UCSD-AML1 (cell line): Measurements from ENCODE around the gene TSHR.
"Not testable (repeated sequence)": the region's sequence is repeated elsewhere in the genome, so short reads cannot be mapped to it uniquely, and the experiment has no call there.

Source experiments
- DNase-seq: peaks from one replicate; lab custom pipeline; 2025; ENCODE audit not compliant: unreplicated experiment; lab: John Stamatoyannopoulos, UW

TSHR gene

DNA sequence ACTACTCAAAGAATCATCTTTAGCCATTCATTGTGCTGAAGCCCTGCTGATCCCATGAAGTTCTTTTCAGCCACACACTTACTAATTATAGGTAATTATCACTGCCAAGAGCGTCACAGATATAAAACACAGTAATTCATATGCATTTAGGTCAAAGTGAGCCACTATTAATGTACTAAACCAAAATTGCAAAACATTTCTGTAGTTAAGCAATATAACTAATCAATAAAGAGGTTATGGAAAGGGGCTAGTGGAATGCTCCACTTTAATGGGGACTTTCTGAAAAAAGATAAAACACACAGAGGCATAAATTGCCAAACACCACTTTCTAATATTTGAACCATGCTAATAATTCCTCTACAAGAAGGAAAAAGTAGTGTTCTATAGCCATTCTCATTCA, 7.1 kb upstream of the TSHR start:
- no peak for DNase-seq

DNA sequence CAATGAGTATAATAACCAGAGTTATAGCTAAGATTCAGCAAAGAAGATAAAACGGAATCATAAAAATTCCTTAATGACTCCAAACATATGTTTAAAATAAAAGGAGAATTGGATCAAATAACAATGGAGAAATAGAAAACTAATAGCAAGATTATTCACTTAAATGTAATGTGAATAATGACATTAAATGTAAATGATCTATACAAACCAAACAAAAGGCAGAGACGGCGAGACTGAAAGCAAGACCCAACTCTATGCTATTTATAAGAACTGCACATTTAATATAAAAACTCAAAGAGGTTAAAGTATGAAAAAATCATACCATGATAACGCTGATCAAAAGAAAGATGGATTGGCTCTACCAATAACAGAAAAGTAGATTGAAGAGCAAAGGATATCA, 3.9 kb upstream of the TSHR start:
- DNase-seq = no peak

DNA sequence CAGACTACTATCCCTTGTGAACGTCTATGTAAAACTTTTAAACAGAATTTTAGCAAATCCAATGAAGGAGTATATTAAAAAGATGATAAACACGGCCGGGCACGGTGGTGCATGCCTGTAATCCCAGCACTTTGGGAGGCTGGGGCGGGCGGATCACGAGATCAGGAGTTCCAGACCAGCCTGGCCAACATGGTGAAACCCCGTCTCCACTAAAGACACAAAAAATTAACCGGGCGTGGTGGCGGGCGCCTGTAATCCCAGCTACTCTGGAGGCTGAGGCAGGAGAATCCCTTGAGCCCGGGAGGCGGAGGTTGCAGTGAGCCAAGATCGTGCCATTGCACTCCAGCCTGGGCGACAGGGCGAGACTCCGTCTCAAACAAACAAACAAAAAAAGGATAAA, 2.2 kb upstream of the TSHR start:
- DNase-seq = not testable (repeated sequence)

DNA sequence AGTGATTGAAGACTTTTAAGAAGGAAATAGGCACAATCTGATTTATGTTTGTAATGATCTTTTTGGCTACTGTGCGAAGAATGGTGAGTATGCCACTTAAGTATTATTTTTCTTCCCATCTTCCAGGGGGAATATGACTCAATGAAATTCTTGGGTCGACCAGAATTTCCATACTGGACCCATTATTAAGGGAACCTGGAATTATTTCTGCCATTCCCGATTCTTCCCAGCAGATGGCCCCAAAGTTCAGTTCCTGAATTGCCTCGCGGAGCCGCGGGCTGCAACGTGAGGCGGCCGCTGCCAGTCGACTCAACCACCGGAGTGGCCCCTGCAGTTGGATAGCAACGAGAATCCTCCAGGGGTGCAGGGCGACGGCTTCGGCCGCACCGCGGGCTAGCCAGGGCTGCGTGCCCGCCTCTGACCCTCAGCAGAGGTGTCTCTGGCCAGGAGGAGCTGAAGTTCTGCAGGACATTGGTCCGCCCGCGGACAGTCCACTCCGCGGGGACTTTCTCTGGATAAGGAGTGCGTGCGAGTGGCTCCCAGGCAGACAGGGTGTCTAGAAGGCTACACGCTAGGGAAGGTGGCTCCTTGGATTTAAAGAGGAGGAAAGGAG, 628 bp upstream of the TSHR start:
- DNase-seq = peak; percentile 63

DNA sequence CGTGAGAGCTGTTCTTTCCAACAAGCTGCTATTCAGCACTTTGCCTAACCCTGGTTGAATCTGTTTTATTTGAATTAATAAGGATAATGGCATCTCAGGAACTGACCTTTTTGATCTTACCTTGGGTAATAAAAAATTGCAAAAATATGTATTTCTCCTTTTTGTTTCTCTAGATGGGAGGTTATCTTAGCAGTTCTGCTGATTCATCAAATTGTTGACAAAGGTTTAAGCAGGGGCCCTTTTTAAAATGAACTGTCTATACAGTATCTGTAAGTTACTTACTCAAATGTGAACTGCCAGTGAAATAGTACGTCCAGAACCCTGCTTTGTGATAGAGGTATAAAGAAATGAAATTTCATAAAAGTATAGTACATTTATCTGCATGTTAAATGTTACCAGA, 681 bp downstream of the TSHR start:
- no peak for DNase-seq

DNA sequence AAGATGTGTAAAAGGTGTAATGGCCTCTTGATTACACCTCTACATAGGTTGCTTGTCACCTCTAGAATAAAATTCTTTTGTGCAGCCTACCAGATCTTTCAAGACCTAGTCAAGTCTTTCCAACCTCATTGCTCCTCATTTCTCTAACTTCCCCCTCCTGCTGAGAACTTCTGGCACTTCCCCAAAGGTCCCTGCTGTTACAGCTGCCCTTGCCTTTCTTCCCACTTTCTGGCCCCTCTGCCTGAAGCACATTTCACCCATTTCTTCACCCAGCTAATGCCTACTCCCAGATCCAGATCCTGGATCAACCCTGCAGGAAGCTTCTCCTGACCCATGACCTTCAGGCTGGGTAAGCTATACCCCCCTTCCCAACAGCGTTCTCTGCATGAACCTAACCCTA, 1.5 kb downstream of the TSHR start:
- DNase-seq = no peak

DNA sequence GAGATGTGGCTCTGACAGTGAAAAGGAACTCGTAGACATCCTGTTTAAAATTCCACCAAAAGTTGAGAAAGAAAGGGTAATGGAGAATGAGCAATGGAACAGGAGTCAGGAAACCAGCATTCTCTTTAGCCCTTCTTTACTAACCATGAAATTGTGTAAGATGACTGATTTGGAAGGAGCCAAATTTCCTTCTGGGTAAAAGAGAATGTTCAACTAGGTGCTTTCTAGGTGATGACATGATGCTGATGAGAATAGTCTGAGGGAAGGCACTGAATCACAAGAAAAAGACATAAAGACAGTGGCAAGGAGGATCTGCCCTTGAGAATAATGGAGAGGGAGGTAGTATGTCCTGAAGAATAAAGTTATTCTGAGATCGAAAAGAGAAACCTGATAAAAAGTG, 2.2 kb downstream of the TSHR start:
- DNase-seq = no peak

DNA sequence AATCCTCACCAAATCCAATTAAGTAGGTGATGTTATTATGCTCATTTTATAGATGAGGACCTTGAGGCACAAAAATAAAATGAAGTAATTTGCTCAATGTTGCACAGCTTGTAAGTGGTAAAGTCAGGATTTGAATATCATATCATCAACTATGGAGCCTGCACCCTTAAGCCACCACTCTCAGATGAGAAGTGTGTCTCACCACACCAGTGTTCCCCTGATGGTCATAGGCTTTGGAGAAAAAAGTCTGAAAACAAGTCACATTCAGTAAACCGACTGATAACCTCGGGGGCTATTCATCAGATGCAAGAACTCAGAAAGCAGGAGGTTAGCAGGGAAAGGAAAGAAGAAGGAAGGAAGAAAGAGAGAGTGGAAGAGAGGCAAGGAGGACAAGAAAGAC, 2.8 kb downstream of the TSHR start:
- no peak for DNase-seq

DNA sequence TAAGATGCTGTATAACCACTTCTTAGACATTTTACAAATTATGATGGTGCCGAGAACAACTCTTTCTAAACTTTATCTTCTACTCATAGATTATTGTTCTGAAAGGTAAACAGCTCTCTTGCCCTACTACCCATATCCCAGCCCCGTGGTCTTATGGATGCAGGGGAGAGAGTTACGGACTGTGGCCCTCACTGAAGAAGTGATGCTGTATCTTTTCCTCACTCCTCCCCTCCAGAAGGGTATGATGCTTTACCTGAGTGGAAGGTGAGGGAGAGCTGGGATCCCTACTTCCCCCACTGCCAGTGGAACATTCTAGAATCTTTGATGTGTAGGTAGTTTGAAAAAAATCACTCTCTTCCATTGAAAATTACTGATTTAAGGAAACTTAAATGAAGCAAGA, 3.5 kb downstream of the TSHR start:
- DNase-seq = no peak

DNA sequence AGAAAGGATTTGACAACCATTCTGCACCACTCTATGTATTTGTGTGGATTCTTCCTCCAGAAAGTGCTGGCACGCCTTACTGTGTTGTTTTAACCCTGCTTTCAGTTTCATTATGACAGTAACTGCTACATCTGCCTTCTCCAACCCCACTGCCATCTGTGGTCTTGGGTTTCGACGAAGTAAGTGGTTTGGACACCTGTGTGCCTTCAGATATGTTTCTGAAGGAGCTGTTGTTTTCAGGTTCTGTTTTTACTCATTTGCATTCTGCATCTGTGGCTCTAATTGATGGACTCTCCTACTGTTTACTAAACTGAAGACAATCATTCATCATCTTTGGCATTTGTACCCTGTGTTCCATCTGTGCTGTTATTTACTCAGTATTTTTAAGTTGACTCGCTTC, 4.1 kb downstream of the TSHR start:
- no peak for DNase-seq

DNA sequence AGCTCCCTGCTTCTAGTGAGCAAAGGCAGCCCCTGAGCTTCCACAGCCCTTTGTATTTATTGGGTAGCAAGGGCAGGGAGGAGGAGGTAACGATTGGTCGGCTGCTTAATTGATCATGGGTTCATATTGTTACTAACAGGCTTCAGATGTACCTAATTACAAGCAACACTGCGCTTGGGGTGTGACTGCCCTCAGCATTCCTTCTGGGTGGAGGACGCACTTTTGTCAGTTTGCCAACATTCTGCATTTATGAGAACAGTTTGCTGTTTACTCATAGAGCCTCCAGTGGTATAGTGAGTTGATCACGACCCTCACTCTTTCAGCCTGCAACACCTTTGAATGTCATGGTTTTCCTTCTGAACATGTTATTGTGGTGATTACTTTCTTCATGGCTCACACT, 9.6 kb downstream of the TSHR start:
- DNase-seq = no peak

DNA sequence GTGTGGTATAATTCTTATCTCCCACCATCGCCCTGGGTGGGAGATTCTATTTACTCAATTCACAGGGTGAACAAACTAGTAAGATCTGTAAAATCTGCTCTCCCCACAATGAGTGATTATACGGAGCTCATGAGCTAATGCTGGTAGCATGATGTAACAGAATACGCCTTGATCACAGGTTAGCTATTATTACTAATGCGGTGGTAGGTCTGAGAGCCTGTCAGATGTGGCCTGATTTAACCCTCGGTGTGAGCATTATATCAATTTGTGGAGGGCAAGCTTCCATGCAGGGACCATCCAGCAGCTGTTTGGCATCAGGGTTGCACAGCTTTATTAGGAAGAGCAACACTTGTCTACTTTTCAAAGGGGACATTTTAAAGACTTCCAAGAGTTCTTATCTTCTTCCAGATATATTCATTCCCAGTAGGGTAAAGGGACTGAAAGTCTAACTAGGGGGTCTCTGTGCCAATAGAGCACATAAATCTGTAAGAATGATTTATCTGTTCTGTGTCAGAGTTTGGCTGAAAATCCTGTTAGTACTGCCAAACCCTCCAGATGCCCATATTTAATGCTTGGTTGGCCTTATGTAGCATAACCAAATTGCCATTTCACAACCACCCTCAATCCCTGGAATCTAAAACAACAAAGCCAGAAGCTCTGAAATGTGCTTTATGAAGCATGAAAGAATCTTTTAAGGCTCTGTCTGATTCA, 18.7 kb downstream of the TSHR start:
- no peak for DNase-seq

DNA sequence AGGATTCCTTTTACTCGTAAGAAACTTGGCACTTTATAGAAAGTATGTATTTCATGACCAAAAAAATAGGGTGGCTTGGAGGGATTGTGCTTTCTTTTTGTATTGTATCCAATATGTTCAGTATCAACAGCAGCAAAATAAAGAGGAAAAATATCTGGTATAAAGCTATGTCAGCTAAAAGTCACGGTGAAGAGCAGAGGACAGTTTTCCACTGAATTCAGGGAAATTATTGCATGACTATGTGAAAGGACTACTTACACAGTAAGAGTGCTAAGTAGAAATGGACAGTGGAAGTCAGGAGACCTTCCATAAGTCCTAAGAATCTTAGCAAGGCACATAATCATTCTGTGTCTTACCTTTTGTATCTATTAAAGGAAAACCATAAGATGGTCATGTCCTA, 19.3 kb downstream of the TSHR start:
- DNase-seq = no peak

DNA sequence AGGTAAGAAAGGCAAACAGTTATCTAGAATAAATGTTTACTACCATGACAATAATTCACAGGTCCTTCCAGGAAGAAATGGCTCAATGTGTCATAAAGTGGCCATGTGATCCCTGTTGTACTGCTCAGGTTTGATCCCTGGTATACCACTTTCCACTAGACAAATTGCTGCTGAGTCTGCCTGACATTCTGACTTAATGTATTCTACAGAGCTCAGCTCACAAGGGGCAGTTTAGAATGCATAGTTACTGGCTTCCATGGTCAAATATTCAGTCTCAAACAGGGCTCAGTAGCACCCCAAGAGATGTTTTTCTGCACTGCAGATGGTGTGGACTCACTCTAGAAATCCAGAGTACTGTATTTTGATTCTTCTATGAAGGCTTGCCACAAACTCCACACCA, 21.8 kb downstream of the TSHR start:
- no peak for DNase-seq

DNA sequence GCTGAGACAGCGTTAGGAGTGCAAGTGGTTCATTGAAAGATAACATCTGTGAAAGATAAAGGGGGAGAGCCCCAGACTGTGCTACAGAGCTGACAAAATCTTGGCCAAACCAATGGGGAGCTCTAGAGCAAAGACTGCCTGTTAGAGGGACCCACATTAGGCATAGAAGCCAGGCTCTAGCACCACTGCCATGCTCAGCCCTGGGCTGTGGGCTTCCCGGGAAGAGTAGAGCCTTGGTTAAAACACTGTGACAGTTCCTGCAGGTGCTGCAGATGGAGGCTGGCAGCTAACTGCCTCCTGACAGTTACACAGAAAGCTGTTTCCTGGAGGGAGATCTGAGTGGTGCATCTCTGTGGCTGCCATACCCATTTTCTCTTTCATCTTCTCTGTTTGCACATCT, 23.0 kb downstream of the TSHR start:
- no peak for DNase-seq

DNA sequence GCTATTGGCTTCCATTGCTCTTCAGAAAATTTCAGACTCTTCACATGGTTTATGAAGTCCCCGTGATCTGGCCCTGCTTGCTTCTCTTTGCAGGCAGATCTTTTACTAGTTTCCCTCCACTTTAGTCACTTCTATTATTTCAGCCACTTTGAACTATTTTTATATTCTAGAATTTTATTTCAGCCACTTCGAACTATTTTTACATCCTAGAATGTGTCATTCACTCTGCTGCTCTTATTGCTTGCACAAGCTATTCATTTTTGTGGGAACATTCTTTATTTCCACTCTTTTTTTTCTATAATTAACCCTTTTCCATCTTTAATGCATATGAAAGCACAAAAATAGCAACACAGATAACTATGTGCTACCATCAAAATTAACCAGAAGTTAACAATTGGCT, 24.5 kb downstream of the TSHR start:
- no peak for DNase-seq

DNA sequence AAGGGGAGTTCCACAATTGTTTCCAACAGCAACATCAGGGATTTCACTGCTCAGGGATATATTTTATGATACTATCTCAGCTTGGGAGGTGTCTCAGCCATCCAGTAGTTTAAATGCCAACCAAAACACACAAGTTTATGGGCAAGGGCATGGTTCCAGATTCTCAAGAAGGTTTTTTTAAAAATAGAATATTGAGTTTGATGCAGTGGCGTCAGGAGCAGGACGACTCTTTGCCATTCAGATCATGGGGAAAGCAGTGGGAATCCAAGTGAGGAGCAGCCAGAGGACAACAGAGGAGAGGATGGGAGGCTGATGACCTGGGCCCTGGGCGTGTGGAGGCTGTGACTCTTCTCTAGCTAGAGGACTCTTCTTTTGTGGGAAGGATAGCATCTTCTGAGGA, 25.7 kb downstream of the TSHR start:
- no peak for DNase-seq

DNA sequence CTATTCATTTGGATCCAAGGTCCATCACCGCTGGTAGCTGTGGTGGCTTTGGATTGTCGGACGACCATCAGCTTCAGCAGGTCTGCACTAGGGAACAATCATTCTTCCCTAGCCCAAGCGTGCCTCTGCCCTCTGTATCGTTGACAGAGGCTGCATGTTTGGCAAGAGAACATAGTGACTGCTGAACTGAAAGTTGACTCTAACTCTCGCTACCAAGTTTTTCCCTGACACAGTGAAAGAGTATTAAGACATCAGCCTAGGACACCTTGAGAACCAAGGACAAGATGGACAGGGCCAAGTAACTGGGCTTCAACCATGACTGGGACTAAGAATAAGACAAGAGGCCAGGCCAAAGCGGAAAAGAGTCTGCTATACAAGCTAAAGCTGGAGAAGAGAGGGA, 26.3 kb downstream of the TSHR start:
- DNase-seq = no peak

DNA sequence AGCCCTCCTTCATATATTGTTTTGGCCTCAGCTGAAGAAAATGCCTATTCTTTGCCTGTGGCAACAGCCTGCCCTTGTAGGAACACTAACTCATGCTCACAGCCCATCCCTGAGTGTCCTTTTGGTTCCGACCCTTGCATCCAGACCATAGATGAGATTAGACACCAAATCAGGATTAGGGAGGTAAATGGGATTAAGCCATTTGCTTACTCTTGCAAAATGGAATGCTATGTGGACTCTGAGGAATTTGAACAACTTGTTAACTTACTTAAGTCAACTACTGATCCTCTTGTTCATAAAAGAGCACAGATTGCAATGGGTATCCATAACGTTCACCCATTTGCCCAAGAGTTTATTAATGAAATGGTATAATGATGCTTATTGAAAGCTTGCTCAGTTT, 27.3 kb downstream of the TSHR start:
- no peak for DNase-seq

DNA sequence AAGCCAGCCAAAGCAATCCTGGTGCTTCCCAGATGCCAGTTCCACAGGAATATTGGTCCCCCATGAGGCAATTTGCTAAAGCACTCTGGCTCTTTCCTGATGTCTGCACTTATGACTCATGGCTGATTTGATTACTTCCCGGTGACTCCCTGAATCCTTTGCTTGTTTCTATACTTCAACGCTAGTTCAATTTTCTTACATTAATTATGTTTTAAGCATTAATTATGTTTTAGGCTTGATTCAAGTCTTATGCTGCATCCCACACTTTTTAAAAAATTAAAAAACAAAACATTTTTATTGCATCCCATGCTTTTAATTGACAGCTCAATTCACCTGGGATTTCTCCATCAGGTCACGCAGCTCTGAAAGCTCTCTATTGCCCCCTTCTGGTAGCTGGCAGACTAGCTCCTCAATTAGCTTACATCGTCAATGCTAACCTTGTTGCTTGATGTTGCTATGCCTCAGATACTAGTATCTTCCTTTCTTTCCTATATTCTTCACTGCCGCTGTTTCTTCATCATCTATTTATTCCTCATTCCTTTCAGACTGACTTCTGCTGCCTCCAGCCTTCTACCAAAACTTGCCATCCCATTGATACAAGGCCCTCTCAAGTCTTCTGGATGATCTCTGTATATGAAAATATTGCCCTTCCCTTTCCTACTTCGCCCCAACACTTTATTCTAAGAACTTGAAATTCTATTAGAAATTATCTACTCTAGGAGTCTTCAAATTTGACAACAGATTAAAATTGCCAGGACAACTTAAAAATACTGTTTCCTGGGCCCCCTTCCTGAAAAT, 32.0 kb downstream of the TSHR start:
- peak; percentile 11 for DNase-seq

DNA sequence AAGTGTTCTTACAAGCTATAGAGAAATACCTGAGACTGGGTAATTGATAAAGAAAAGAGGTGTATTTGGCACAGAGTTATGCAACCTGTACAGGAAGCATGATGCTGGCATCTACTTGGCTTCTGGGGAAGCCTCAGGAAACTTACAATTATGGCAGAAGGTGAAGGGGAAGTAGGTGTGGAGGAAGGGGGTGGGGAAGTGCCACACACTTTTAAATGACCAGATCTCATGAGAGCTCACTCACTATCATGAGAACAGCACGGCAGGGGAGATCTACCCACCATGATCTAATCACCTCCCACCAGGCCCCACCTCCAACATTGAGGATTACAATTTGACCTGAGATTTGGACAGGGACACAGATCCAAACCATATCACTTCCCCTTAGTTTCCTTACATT, 32.8 kb downstream of the TSHR start:
- no peak for DNase-seq

DNA sequence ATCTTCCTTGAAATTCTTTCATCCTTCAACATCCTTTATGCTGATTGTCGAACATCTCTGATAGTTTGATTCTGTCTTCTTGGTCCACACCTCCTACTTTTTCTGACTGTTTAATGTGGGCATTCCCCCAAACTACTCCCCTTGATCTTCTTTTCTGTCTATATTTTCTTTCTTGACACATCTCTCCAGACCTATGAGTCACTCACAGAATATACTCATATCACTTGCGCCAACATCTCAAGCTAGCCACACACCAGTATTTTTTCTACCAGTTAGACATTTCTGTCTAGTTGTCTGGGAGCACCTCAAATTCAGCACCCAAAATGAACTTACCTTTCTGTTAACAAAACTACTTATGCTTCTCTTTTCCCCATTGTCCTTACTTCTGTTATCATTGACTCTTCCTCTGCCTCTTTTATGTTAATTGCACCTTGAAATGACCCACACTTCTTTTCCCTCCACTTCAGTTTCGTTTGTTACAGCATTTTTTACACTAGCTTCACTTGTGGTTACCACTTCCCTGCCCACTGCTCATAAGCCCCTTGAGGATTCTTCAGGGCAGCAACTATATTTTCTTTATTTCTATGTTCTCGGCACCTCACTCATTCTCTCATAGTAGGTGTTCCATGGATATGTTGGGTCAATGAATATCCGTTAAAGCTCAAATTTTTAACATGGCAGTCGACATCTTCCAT, 33.5 kb downstream of the TSHR start:
- DNase-seq = no peak
